ENCODE measurements around the gene HARBI1. TPM values are rescaled to one million over a fixed set of nuclear protein-coding genes. Genes with fewer than 3 reads are reported as not detected.

Gene HARBI1
- total and polyA plus RNA-seq, 10 of the 15 experiments (the other 5 are each of a cell fraction or from before 2014, with no cell fraction given), result 3.6 to 8.4 (median 5.2) TPM

GRCh38 chr11:46553814-46554212 is 63.2 kb downstream of the HARBI1 start (continued):
- TF ChIP-seq E2F4 (IDR thresholded peaks at IDR 0.05; ENCODE audit: low read depth, low read length) (no peak), NRF1 (conservative IDR thresholded peaks at IDR 0.05; ENCODE audit: low read depth, low read length) (no peak), HDAC6 (IDR thresholded peaks at IDR 0.05; ENCODE audit: unreplicated experiment) (no peak), MEF2A (IDR thresholded peaks at IDR 0.05; ENCODE audit: insufficient read depth, low read depth, low read length) (0 out of 2 replicates have a peak, but pooled peaks have one; percentile 8), KLF5 (IDR thresholded peaks at IDR 0.05; ENCODE audit: partially characterized antibody) (no peak), ETV6 (conservative IDR thresholded peaks at IDR 0.05 in 1 of 2, IDR thresholded peaks at IDR 0.05 in 1 of 2; ENCODE audit: borderline replicate concordance in 1 of 2, low read depth in 1 of 2) (no peak), EZH2 (IDR thresholded peaks at IDR 0.05; ENCODE audit: borderline replicate concordance, control insufficient read depth, low read depth, low read length) (no peak), CHD1 (IDR thresholded peaks at IDR 0.05; ENCODE audit: low read depth, low read length) (no peak), BCLAF1 (IDR thresholded peaks at IDR 0.05) (no peak), YY1 (IDR thresholded peaks at IDR 0.05; ENCODE audit: low read depth, low read length) (no peak), NFYB (IDR thresholded peaks at IDR 0.05; ENCODE audit: insufficient read depth, low read depth, low read length) (no peak), RFX5 (IDR thresholded peaks at IDR 0.05; ENCODE audit: low read depth, low read length) (no peak), KDM1A (IDR thresholded peaks at IDR 0.05; ENCODE audit: borderline replicate concordance) (no peak), CEBPB (IDR thresholded peaks at IDR 0.05; ENCODE audit: borderline replicate concordance in 1 of 2, low read depth in 2 of 2, low read length in 2 of 2) (no peak), RUNX3 (IDR thresholded peaks at IDR 0.05; ENCODE audit: low read length) (no peak), MTA3 (IDR thresholded peaks at IDR 0.05; ENCODE audit: borderline replicate concordance, low read length) (no peak), PBX3 (IDR thresholded peaks at IDR 0.05; ENCODE audit: insufficient replicate concordance, low read depth, low read length) (peak; percentile 15), TARDBP (IDR thresholded peaks at IDR 0.05; ENCODE audit: borderline replicate concordance) (no peak), MTA2 (IDR thresholded peaks at IDR 0.05; ENCODE audit: low read depth) (no peak), IKZF1 (conservative IDR thresholded peaks at IDR 0.05) (peak; percentile 8; the same call in 1 of the 2 replicates), SMARCA5 (IDR thresholded peaks at IDR 0.05) (no peak)
